HuH-7.5 (cell line): ENCODE results near the gene MROH2B.
"Not testable (repeated sequence)": the region's sequence is repeated elsewhere in the genome, so short reads cannot be mapped to it uniquely, and the experiment has no call there.

Experiments
- DNase-seq: peaks from one replicate; pipeline ENCODE4 v3.0.0; 2011; ENCODE audit warnings: low spot score

MROH2B gene

GRCh38 chr5:41022600-41022999, 48.5 kb downstream of the MROH2B start:
- DNase-seq = not testable (repeated sequence)

GRCh38 chr5:41012318-41012717, 58.8 kb downstream of the MROH2B start:
- DNase-seq = no peak

- no peak for DNase-seq
Observed at GRCh38 chr5:41010572-41010971, 60.6 kb downstream of the MROH2B start.

GRCh38 chr5:41009232-41009631, 61.9 kb downstream of the MROH2B start:
- no peak for DNase-seq

- DNase-seq = no peak
Observed at GRCh38 chr5:41004931-41005330, 66.2 kb downstream of the MROH2B start.

DNA sequence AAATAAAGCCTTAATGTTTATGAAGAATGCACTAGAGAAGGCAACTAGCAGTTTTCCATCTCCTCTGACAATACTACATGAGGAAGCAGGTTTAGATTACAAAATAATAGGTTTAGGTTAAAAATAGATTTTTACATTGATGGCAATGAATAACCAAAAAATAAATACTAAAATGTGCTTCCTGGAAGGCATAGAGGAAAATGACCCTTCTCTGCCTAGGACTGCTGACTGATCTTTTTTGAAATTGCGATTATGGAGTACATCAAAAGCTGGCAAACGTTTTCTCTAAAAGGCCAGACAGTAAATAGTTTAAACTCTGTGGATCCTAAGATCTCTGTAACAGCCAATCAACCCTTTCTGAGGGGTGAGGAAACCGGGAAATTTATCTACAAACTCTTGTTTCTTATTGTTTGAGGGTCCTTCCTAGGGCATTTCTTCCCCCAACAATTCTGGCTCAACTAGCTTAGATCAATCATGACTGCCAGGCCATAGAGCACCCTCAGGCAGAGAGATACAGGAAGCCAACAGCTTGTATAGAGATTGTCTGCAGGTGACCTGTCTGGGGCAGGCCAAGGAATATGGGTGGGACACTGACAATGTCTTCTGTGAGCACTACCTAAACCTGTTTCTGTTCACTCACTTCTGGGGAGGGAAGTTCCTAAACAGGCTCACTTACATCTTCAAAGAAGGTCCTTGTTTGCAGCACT, 67.3 kb downstream of the MROH2B start:
- no peak for DNase-seq

- no peak for DNase-seq
Observed at GRCh38 chr5:40999966-41000365, 71.2 kb downstream of the MROH2B start.

GRCh38 chr5:40999142-40999541, 72.0 kb downstream of the MROH2B start:
- DNase-seq = no peak

DNA sequence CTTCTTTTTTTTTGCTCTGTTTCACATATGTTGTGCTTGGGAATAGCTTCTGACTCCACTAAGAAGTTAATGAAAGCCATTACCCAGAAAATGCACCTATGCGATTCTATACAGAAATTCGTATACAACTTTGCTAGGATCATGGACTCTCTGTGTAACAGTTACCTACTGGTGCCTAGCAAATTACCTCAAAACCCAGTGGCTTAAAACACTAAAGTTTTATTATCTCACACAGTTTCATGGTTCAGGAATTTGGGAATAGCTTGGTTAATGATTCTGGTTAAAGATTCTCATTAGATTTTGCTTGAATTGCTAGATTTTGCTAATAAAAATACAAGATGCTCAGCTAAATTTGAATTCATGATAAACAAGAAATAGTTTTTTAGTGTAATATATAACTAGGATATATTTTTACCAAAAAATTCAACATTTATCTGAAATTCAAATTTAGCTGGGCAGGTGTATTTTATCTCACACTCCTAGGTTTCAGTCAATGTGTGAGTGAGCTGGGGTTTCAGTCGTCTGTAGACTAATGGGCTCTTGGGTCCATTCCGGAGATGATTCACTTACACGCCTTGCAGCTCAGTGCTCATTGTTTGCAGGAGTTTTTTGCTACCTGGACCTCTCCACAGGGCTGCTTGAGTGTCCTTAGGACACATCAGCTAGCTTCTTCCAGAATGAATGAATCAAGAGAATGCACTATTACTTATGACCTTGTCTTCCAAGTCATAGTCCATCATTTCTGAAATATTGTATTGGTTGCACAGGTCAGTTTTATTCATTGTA, 75.1 kb downstream of the MROH2B start:
- DNase-seq = no peak

- no peak for DNase-seq
Observed at GRCh38 chr5:40991981-40992559, 79.1 kb downstream of the MROH2B start.

DNA sequence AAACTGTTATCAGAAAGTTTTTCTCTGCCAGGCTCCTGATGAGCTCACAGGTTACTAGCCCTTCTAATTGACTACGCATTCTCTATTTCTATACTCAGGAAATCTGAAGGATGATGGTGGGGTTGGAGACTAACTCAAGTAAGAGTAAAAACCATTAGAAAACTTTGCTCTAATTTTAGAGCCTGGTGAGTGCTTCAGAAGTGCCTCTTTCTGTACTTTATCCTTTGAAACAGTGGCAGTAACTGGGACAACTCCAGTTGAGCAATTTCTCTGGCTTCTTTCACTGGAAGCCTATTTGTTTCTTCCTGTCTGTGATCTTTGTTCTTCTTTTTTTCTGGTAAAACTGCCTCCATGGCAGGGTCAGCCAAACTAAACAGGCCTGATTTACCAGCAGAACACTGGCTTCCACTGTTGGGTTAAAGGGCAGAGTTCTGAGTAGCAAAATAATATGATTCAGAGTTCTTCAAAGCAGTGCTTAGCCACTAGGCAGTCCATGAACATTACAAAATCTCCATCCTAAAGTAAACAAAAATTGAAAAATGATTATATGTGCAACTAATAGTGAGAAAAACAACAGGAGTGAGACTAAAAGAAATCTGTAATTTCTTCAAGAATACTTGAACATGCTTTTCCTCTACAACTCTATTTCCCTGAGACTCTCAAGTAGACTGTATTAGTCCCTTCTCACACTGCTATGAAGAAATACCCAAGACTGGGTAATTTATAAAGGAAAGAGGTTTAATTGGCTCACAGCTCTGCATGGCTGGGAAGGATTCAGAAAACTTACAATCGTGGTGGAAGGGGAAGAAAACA, 79.8 kb downstream of the MROH2B start:
- DNase-seq = peak; percentile 25

- no peak for DNase-seq
Observed at GRCh38 chr5:40988746-40989510, 82.2 kb downstream of the MROH2B start.

GRCh38 chr5:40987349-40987748, 83.8 kb downstream of the MROH2B start:
- no peak for DNase-seq

GRCh38 chr5:40986666-40987065, 84.5 kb downstream of the MROH2B start:
- no peak for DNase-seq

GRCh38 chr5:40985501-40985900, 85.6 kb downstream of the MROH2B start:
- no peak for DNase-seq

GRCh38 chr5:40984884-40985283, 86.3 kb downstream of the MROH2B start:
- DNase-seq = no peak

- DNase-seq = no peak
Observed at GRCh38 chr5:40983781-40984180, 87.4 kb downstream of the MROH2B start.

DNA sequence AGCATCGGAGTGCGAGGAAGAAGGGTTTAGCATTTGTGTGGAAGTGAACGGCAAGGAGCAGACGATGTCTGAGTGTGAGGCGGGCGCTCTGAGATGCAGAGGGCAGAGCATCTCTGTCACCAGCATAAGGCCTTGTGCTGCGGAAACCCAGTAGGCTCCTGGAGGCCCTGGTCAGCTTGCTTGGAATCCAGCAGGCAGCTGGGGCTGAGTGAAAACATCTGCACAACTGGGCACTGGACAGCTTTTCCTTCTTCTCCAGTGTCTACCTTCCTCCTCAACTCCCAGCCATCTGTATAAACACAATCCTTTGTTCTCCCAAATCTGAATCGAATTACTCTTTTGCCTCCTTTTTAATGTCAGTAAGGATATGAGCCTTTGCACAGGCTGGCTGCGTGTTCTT, 89.7 kb downstream of the MROH2B start:
- no peak for DNase-seq

GRCh38 chr5:40976836-40977235, 94.3 kb downstream of the MROH2B start:
- no peak for DNase-seq

GRCh38 chr5:40976041-40976440, 95.1 kb downstream of the MROH2B start:
- DNase-seq = no peak

DNA sequence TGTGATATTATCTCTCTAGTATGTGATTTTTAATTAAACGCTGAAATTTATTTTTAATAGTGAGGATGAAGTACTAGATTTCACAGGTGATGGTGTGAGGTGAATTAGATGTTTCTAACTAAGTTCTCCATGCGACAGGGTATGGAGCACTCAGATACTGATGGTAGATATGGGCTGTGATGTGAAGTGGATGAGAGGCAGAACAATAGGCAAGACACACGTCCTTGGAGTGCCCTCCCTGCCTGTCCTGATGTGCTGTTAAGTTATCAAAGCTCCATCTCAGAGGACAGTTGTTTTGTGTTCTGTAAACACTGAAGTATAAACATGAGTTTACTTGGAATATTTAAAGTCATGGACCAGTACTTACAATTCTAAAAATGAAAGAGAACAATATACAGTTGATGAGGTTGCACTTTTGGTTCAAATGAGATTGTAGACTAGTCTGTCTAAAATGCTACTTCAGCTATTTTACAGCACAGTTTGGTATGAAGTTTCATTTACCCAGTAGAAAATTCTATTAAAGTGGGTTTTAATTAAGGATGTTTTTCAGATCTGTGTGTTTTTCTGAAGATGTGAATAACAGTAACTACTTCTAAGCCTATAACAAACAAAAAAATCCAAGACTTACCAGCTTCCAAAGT, 97.7 kb downstream of the MROH2B start:
- DNase-seq = no peak
